GM19395 (cell line): ENCODE results near the gene LPXN.
A peak's percentile ranks its signal among the peaks of the same experiment; 100 is the strongest.

Experiments used
- ATAC-seq: cut with Tn5 transposase; IDR thresholded peaks from one replicate; pipeline ENCODE4 v1.9.1; 2021; ENCODE audit warnings: mild to moderate bottlenecking, moderate library complexity; ENCODE audit not compliant: unreplicated experiment

Gene LPXN

DNA sequence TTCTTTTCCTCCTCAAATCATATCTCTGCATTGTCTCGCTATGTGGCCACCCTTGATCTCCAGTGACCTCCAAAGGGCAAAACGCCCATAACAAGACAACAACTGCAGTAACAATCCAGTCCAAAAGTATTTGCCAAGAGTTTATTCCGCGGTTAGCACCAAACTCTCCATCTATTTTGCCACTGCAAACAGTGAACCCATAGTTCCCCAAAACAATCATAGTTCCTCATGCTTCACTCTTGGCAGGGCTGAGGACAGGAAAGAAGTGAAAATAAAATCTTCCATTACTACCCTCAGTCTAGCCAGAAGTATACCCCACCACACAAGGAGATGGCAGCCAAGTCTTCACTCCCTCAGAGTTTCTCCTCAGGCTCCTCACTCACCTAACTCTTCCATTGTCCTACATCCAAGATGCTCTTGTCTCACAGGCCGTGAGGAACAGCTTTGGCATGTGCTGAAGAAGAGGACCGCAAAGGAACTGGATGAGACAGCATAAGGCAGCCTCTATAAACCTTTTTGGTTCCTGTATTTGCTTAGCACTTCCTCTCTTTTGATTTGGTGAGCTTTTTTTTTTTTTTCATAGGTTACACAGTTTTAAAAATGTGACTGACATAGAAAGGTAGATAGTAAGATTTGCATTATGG, at the start of gene LPXN:
Gene LPXN, minus strand, starts transcription at position 480 of the 644 bp plus-strand sequence. Its CDS starts 84 bp downstream, at position 396.
- ATAC-seq = no peak

DNA sequence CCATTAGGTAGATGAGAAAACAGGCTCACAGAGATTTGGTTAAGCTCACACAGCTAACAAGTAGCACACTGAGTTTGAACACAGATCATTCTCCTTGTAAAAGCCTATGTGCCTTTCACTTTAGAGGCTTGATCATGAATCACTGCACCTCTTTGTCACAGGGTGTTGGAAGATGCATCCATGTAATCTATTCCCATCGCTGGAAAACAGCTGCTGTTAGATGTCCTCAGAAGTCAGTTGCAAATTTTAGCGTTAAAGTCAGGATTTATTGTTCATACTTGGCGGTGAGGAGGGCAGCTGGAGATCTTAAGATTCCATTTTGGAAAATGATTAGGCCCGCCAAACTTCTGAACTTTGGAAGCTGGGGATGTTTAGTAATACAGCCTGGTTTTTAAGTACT, 49.4 kb upstream of the LPXN start:
- no peak for ATAC-seq

DNA sequence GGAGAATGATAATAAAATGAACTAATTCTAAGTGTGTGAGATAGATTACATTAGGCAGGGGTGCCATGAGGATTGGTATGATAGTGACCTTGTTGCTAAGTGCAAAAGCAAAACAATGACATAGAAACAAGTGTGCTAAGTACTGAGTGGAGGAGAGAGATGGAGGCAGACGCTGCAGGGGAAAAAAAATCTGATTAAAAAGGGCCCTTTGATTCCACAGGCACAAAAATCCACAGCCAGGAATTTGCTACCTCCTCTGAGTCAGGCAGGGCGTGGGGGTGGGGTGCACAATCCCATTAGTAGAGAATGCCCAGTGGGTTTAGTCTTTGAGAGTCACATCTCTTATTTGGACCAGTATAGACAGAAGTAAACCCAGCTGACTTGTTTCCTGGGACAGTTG, 46.7 kb upstream of the LPXN start, which contains the start of gene CNTF:
Gene CNTF, plus strand, starts transcription at position 322 of the 400 bp plus-strand sequence. CDS start 88 bp downstream, outside the sequence.
- no peak for ATAC-seq

DNA sequence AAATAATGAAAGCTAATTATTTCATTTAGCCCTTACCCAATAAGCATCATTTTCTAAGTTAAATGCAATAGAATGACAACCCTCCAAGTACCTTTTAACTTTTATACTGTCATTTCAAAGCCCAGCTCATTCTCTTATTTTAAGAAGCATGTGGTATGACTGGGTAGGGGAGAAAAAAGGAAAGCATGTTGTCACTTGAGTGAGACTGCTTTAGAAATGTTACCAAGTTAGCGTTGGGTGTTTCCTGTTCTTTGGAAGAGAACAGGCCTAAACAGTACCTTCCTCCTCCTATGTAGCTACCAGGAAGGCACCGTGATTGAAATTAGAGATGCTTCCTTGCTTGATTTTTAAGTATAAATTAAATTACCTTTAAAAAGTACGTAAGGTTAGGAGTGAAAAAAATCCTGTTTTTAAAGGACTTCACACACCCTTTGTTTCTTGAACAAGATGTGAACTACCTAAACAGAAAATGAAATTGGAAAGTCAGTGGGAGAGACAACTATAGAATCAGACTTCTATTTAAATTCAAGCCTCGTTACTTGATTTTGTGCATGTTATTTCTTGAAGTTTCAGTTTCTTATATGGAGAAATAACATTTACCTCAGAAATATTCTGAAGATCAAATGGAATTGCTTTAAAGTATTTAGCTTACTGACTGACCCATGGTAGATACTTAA, 46.1 kb upstream of the LPXN start:
- peak; percentile 54 for ATAC-seq

DNA sequence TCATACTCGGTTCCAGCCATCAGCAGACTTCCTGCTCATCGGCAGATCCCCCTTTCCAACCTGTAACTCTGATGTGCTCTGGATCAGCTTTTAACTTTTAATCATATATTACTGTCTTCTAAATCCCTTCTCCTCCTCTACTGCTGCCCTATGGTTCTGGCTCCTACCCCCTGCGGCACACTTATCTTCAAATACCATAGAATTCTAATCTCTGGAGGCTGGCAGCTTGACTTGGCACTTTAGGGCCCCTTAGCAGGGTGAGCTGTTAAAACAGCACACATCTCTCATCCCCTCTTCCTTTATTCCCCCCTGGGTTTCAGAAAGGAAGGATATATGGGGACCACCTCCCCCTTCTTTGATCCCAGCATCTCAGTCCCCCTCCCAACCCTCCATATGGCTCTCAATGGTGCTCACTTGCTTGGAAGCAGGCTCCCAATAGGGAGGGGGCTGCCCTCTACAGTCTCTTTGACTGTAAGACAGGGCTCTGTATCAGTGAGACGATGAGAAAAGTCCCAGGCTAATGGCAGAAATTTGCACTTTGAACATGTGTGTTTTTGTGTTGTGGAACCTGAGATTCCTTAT, 42.4 kb upstream of the LPXN start:
- ATAC-seq = no peak

DNA sequence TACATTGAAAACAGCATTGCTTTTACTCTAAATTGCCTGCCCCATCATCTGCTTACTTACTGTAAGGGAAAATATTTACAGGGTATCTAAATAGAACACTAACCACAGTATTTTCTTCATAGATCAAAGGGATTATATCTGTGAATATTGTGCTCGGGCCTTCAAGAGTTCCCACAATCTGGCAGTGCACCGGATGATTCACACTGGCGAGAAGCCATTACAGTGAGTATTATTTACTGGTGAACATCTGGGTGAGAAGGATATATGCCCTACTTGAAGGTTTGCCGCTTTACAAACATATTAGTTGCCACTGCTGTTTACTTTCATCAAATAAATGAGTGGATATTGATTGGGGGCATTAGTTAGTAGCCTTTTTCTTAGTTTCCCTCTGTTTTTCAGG, 40.9 kb upstream of the LPXN start:
- ATAC-seq = no peak

DNA sequence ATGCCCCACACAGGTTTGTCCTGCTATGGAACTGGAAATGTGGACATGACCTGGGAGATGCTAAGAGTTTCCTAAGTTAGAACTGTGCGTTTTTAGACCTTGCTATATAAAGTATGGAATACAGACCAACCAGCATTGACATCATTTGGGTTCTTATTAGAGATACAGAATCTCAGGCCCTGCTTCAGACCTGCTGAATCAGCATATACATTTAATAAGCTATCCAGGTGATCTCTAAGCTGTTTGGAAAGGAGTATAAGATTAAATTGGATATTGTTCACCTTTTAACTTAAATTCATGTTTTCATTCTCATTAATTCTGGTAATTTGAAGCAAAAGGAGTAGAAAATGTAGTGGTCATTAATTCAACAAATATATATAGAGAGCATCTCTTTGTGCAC, 39.9 kb upstream of the LPXN start:
- no peak for ATAC-seq

DNA sequence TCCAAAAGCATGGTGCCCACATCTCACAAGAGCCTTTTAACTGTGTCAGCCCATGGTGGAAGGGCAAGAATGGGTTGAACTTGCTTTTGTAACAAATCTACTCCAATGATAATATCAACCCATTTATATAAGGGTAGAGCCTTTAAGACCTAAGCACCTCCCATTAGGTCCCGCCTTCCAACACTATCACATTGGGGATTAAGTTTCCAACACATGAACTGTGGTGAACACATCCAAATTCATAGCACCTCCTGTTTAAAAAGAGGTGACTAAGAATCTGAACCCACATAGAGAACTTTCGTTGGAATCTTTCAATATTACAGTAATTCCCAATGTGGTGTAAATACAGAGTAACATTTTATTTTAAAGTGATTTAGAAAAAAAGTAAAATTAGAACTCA, 37.6 kb upstream of the LPXN start:
- ATAC-seq = no peak

DNA sequence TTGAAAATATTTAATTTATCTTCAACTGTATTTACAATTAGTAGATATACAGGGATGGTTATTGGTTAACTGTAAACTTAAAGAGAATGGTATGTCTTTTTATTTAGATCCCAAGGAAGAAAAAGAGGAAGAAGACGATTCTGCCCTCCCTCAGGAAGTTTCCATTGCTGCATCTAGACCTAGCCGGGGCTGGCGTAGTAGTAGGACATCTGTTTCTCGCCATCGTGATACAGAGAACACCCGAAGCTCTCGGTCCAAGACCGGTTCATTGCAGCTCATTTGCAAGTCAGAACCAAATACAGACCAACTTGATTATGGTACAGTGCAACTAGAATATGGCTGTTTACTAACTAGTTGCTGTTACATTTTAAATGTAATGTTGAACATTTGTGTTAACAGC, 34.1 kb upstream of the LPXN start:
- no peak for ATAC-seq

DNA sequence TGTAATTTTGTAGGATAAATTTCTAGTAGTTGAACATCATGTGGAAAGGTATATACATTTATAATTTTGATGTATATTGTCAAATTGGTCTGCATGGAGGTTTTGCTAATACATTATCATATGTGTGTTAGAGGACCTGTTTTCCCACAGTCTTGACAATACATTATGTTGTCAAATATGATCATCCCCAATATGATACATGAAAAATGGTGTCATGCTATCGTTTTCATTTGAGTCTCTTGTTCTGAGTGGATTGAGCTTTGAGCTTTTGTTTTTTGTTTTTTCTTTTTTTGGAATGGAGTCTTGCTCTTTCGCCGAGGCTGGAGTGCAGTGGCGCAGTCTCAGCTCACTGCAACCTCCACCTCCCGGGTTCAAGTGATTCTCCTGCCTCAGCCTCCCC, 32.7 kb upstream of the LPXN start:
- ATAC-seq = no peak

DNA sequence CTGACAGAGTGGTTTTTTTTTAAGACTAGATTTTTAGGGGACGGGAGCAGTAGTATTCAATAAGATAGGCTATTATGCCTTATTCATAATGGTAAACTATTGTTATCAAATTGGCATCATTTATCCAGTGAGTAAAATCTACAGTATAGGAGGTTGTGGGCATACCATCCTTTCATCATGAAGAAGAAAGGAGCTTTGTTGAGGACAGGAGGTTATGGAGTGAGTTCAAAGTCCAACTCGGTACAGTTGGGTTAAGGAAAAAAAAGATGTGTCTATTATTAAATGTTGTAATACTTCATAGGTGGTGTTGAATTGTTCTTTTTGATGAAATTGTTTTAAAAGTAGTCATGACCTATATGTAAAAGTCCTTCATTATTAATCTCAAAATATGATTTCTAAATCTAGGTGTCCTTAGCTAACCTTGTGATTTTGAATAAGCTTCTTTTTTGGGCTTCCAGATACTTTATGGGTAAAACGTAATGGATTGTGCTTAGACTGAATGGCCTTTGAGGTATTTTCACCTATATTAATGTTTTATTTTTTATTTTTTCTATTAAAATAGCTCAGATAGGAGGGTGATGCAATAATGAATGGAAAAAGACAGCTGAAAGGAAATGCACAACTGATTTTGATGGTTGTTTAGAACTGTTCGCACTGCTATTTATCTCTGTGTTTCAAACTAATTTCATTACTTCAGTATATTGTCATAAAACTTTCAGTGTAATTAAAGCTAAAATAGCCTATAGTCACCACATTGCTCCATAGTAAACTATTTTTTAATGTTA, 31.5 kb upstream of the LPXN start:
- ATAC-seq = no peak

DNA sequence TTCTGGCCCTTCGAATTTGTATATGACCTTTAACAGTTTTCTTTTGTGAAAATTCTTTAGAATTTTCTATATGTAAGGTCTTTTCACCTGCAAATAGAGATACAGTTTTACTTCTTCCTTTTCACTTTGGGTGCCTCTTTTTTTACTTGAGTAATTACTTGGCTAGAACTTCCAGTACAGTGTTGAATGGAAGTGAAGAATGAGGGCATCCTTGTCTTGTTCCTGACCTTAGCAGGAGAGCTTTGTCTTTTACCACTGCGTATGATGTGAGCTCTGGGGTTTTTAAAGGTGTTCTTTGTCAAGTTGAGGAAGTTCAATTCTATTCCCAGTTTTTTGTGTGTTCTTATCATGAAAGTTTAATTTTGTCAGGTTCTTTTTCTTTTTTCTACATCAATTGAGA, 24.9 kb upstream of the LPXN start:
- ATAC-seq = no peak

DNA sequence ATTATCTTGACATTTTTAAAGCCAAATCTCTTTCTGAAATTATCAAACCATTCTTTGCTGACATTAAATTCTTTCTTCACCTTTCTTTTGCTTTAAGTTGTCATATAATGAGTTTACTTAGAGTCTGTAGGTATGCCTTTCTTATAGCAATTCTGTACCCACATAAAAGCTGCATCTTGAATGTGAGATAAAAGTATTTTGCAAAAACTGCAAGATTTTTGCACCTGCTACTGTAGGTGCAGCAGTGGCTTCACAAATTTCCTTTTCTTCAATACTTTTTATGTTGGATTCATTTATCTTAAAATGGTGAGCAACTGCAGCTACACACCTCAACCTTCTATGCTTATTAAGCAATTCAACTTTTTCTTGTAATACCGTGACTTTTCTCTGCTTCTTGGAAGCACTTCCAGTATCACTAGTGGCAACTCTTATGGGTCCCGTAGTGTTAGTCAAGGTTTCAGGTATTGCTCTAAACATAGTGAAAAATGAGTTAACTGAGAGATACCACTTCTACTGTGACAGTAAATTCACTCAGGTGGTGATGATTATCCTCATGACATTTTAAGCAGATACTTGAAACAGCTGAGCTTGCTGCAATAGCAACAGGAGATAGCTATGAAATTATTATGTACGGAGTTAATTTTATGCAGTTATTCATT, 22.0 kb upstream of the LPXN start:
- ATAC-seq = no peak

DNA sequence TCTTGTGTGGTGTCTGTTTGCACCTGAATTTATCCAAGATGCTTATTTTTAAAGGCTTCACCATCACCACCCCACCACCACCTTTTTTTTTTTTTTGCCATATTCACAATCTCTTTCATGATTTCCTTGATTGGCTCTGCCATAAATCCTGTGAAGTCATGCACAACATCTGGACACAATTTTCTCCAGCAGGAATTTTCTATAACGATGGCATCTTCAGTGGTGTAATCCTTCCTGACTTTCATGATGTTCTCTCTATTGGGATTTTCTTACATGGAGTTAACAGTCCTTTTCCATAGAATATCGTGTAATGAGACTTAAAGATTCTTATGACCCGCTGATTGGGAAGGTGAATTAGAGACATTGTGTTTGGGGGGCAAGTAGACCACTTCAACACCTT, 21.0 kb upstream of the LPXN start:
- no peak for ATAC-seq

DNA sequence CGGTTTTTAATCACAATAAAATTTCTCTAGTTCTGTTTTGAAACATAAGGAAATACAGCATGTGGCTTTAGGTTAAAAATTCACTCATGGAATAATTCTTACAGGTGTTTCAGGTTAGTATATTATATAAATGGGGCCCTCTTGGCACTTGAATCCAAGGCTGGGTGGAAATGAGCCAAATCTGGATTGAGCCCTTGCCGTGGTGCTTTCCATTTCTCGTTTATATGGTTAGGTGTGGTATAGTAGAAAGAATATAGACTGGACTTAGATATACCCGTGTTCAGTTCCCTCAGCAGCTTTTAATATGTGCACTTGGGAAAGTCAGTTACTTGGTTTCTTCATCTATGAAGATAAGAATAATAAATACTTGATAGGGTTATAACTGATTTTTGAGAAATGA, 19.2 kb upstream of the LPXN start:
- no peak for ATAC-seq

DNA sequence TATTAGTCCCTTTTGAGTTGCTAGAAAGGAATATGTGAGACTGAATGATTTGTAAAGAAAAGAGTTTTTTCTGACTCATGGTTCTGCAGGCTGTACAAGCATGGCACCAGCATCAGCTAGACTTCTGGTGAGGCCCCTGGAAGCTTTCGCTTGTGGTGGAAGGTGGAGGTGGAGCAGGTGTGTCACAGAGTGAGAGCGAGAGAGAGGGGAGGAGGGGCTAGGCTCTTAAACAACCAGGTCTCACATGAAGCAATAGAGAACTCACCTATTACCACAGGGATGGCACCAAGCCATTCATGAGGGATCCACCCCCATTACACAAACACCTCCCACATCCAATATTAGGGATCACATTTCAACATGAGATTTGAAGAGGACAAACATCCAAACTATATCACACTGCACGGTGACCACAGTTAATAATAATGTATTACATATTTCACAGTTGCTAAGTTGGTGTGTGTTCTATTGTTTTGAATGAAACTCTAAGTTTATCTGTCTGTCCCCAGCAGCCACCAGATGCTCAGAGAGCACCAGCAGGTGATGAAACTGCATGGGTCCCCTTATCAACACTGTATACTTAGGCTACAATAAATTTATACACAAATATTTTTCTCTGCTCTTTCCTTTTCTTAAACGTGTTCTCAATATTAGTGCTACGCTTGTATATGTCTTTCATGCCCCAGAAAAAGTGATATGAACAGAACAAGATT, 17.3 kb upstream of the LPXN start:
- ATAC-seq = no peak

DNA sequence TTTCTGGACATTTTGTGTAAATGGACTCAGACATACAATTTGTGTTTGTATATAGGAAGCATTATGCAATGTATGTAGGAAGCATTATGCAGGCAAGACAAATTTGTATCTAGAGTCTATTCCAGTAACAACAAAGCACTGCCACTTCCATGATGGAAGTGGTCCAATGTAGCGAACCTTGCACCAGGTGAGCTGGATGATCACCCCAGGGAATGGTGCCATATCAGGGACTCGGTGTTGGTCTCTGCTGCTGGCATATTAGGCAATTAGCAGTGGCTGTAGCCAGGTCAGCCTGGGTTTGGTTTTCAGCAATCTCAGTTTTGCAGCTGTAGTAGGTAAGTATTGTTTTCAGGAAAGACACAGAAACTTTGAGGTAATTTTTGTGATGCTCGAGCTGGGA, 16.0 kb upstream of the LPXN start:
- ATAC-seq = no peak

DNA sequence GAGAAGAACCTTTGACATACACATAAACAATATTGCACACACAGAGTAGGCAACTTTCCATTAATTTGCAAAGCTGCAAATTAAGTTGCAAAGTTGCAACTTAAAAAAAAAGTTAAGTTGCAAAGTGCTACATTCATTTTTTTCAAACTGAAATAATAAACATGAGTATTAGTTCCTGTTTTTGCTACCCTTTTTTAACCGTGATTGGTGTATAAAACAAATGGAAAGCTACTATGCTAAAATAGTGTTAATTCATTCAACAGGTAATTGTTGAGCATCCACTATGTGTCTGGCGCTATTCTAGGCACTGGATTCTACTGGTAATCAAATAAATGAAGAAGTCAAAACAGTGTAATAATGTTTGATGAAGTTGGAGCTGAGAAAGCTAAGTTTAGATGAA, 11.3 kb upstream of the LPXN start:
- ATAC-seq = no peak

DNA sequence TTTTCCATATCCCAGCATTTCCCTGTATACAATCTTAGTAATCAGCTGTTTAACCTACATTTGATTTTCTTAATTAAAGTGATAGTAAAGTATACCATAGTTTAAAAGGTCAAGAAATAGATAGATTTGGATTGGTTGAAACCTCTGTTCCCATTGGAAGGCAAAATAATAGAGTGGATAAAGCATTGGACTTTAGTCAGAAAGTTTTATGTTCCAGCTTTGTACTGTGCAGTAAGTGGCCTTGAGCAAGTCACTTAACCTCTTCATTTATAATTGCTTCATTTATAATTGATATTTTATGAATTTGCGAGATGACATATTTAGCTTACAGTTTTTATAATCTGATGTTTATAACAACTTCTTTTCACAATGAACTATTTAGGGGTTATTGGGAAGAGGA, 6.8 kb upstream of the LPXN start:
- no peak for ATAC-seq

DNA sequence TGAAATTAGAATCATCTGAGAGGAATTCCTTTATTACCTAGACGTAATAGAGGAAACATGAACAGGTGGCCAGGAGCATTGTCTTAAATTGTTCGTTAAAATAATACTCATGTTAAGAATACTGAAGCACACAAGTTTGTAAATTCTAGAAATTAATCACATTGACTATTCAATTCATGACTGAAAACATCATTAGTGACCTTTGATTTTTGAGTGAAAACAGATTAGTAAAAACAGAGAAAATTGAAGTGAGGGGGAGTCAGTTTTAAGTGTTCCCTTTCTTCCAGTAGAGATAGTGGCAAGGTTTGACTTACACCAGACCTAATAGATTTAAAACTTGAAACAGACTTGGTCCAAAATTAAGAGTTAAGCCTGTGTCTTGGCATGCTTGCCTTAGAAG, 4.7 kb upstream of the LPXN start:
- no peak for ATAC-seq
